ENCODE results near the gene WNK2.

The WNK2 gene

GRCh38 chr9:93254806-93255493, 71.0 kb downstream of the WNK2 start:
- no peaks in the 10 kb centered on the region for H3K4me1 ChIP-seq (ENCODE audit: control insufficient read depth, insufficient read depth, low read length)
- ChIA-PET POLR2A (no interaction called here), CTCF (interaction anchor here (0.5 to 0.9 kb wide), 2 partner anchors 34 to 307 kb away, joined by 3 to 4 read pairs; no protein-coding TSS in a partner anchor)
- no peak overlapping the region for H3K4me3 ChIP-seq (ENCODE audit: low read depth, low read length)
- no peak overlapping the region for H3K27ac ChIP-seq (ENCODE audit: extremely low read depth, low read depth, low read length)
- H3K36me3 ChIP-seq (ENCODE audit: control insufficient read depth in 2 of 2, insufficient read depth in 1 of 2, low read length in 2 of 2) = peaks cover 0 to 13% of the 10 kb centered on the region in 2 experiments; a peak in 1 of 3 replicates
- H3K9me3 ChIP-seq (ENCODE audit: control insufficient read depth, insufficient read depth, low read depth, low read length) = no peaks in the 10 kb centered on the region
- TF ChIP-seq ZNF37A (tag by site-specific recombination; IDR thresholded peaks at IDR 0.05) (no peak), GLIS2 (tag by site-specific recombination; IDR thresholded peaks at IDR 0.05) (no peak), ZNF26 (tag by site-specific recombination; IDR thresholded peaks at IDR 0.05) (no peak), GLI4 (tag by site-specific recombination; IDR thresholded peaks at IDR 0.05) (no peak), ZNF16 (tag by site-specific recombination; IDR thresholded peaks at IDR 0.05; ENCODE audit: low read depth) (no peak), ZNF239 (tag by site-specific recombination; IDR thresholded peaks at IDR 0.05) (no peak), HIC1 (tag by site-specific recombination; IDR thresholded peaks at IDR 0.05) (no peak), SP7 (tag by site-specific recombination; IDR thresholded peaks at IDR 0.05) (no peak), ZNF514 (tag by site-specific recombination; IDR thresholded peaks at IDR 0.05) (no peak), TSHZ1 (tag by site-specific recombination; IDR thresholded peaks at IDR 0.05; ENCODE audit: borderline replicate concordance) (no peak), ZNF692 (tag by site-specific recombination; IDR thresholded peaks at IDR 0.05) (no peak)

DNA sequence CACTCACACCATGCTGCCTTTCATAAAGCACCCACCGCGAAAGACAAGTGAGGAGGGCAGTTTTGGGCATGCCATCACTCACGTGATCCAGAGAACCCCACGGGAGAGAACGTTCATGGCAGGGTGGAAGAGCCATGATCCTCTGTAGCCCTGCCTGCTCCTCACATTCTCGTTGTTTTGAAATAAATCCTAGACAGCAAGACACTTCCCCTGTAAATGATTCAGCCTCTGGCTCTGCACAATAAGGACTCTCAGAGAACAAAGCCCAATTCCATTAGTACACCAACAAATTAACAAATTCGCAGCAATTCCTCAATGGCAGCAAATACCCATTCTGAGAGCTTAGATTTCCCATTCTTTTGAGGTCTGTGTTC, 71.5 kb downstream of the WNK2 start:
- ChIA-PET POLR2A (no interaction called here), CTCF (interaction anchor here (0.5 to 0.9 kb wide), 2 partner anchors 33 to 307 kb away, joined by 3 to 4 read pairs; no protein-coding TSS in a partner anchor)
- peaks cover 0 to 8% of the 10 kb centered on the region in 2 experiments; a peak in 1 of 3 replicates for H3K36me3 ChIP-seq (ENCODE audit: control insufficient read depth in 2 of 2, insufficient read depth in 1 of 2, low read length in 2 of 2)
- no peak overlapping the region for H3K4me3 ChIP-seq (ENCODE audit: low read depth, low read length)
- no peaks in the 10 kb centered on the region for H3K9me3 ChIP-seq (ENCODE audit: control insufficient read depth, insufficient read depth, low read depth, low read length)
- no peak overlapping the region for H3K27ac ChIP-seq (ENCODE audit: extremely low read depth, low read depth, low read length)
- H3K4me1 ChIP-seq (ENCODE audit: control insufficient read depth, insufficient read depth, low read length) = no peaks in the 10 kb centered on the region
- TF ChIP-seq ZNF404 (tag by site-specific recombination; IDR thresholded peaks at IDR 0.05) (no peak), ZNF621 (tag by site-specific recombination; IDR thresholded peaks at IDR 0.05) (no peak), ZNF302 (tag by site-specific recombination; IDR thresholded peaks at IDR 0.05; ENCODE audit: low read depth) (no peak), ZNF768 (tag by site-specific recombination; IDR thresholded peaks at IDR 0.05) (no peak), ZNF501 (tag by site-specific recombination; IDR thresholded peaks at IDR 0.05) (no peak), GLIS1 (tag by site-specific recombination; IDR thresholded peaks at IDR 0.05) (no peak), ZNF202 (tag by site-specific recombination; IDR thresholded peaks at IDR 0.05; ENCODE audit: borderline replicate concordance) (no peak), ZNF184 (tag by site-specific recombination; IDR thresholded peaks at IDR 0.05) (no peak), ZNF585B (tag by site-specific recombination; IDR thresholded peaks at IDR 0.05) (no peak), ZNF521 (tag by site-specific recombination; IDR thresholded peaks at IDR 0.05) (no peak), ZNF426 (tag by site-specific recombination; IDR thresholded peaks at IDR 0.05) (no peak), HOXC10 (CRISPR knock-in tag; IDR thresholded peaks at IDR 0.05) (no peak), ZFP3 (tag by site-specific recombination; IDR thresholded peaks at IDR 0.05; ENCODE audit: low read depth) (no peak), ZNF19 (tag by site-specific recombination; IDR thresholded peaks at IDR 0.05; ENCODE audit: low read depth) (no peak), ZNF707 (tag by site-specific recombination; IDR thresholded peaks at IDR 0.05) (no peak)
- TF ChIP-seq, protein P1, sequence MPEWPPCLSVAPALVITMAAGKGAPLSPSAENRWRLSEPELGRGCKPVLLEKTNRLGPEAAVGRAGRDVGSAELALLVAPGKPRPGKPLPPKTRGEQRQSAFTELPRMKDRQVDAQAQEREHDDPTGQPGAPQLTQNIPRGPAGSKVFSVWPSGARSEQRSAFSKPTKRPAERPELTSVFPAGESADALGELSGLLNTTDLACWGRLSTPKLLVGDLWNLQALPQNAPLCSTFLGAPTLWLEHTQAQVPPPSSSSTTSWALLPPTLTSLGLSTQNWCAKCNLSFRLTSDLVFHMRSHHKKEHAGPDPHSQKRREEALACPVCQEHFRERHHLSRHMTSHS (tag by site-specific recombination; IDR thresholded peaks at IDR 0.05) = no peak

Data from HEK293 (cell line).